ENCODE measurements around the gene SLC22A23.
A peak's percentile ranks its signal among the peaks of the same experiment; 100 is the strongest.

Gene SLC22A23

GRCh38 chr6:3228046-3228671 lies 228.7 kb downstream of the SLC22A23 start:
- Histone ChIP-seq H3K27ac (ENCODE audit: low read length) (peak overlapping the region; percentile 37), H3K4me3 (ENCODE audit: low read length) (peak overlapping the region; percentile 80), H3K9ac (ENCODE audit: low read depth, low read length) (peak overlapping the region; percentile 80; the same call in 1 of the 2 replicates), H3K9me3 (ENCODE audit: insufficient read depth, low read depth, low read length) (no peaks in the 10 kb centered on the region), H3K27me3 (ENCODE audit: insufficient read depth, low read length) (peaks cover 35% of the 10 kb centered on the region), H3K4me1 (ENCODE audit: insufficient read depth, low read length) (peaks cover 11% of the 10 kb centered on the region), H3K36me3 (ENCODE audit: insufficient read depth, low read depth, low read length) (peaks cover 23% of the 10 kb centered on the region)

DNA sequence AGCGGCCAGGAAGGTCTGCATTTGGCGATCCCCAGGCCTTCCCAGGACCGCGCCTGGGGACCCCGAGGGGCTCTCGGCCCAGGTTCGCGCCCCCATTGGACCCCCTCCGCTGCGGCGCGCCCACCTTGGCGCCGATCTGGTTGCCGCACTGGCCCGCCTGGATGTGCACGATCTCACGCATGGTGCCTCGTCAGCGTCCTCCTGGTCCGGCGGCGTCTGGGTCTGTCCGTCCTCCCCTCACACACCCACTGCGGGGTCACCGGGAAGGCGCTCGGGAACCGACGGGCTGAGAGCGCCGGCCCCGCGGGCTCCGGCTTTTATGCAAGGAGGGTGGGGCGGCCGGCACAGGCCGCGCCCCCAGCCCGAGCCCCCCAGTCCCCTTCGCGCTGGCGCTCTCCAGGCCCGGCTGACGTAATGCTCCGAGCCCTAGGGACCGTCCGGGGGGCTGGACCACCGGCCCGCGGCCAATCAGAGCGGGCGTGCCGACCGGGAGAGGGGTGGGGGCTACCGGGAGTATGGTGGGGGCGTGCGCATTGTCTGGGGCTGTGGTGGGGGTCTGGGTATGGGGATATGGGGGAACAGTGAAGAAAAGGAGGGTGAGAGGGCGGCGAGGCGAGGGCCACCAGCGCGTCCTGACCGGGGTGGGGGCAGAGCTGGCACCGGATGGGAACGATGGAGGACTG lies 229.3 kb downstream of the SLC22A23 start, which contains the start of gene TUBB2B:
Gene TUBB2B, minus strand, starts transcription at position 291 of the 683 bp plus-strand sequence. Its CDS starts 110 bp downstream, at position 181.
- H3K27me3 ChIP-seq (ENCODE audit: insufficient read depth, low read length) = peaks cover 28% of the 10 kb centered on the region
- peaks cover 11% of the 10 kb centered on the region for H3K4me1 ChIP-seq (ENCODE audit: insufficient read depth, low read length)
- peak within 1 kb of the TSS; percentile 94 for H3K9ac ChIP-seq (ENCODE audit: low read depth, low read length)
- H3K9me3 ChIP-seq (ENCODE audit: insufficient read depth, low read depth, low read length) = no peaks in the 10 kb centered on the region
- H3K27ac ChIP-seq (ENCODE audit: low read length) = peak within 1 kb of the TSS; percentile 46
- H3K4me3 ChIP-seq (ENCODE audit: low read length) = peak within 1 kb of the TSS; percentile 80
- H3K36me3 ChIP-seq (ENCODE audit: insufficient read depth, low read depth, low read length) = peaks cover 25% of the 10 kb centered on the region

- peak overlapping the region; percentile 46 for H3K27ac ChIP-seq (ENCODE audit: low read length)
- peak overlapping the region; percentile 94 for H3K9ac ChIP-seq (ENCODE audit: low read depth, low read length)
- H3K36me3 ChIP-seq (ENCODE audit: insufficient read depth, low read depth, low read length) = peaks cover 25% of the 10 kb centered on the region
- H3K27me3 ChIP-seq (ENCODE audit: insufficient read depth, low read length) = peaks cover 25% of the 10 kb centered on the region
- peak overlapping the region; percentile 80 for H3K4me3 ChIP-seq (ENCODE audit: low read length)
- H3K9me3 ChIP-seq (ENCODE audit: insufficient read depth, low read depth, low read length) = no peaks in the 10 kb centered on the region
- peaks cover 11% of the 10 kb centered on the region for H3K4me1 ChIP-seq (ENCODE audit: insufficient read depth, low read length)
Measured at GRCh38 chr6:3226481-3227362, 230.1 kb downstream of the SLC22A23 start.

GRCh38 chr6:3226042-3226441 lies 230.8 kb downstream of the SLC22A23 start:
- Histone ChIP-seq H3K27me3 (ENCODE audit: insufficient read depth, low read length) (peaks cover 25% of the 10 kb centered on the region), H3K27ac (ENCODE audit: low read length) (no peak overlapping the region), H3K36me3 (ENCODE audit: insufficient read depth, low read depth, low read length) (peaks cover 25% of the 10 kb centered on the region), H3K4me3 (ENCODE audit: low read length) (peak overlapping the region; percentile 80), H3K9me3 (ENCODE audit: insufficient read depth, low read depth, low read length) (no peaks in the 10 kb centered on the region), H3K9ac (ENCODE audit: low read depth, low read length) (peak overlapping the region; percentile 94; the same call in 1 of the 2 replicates), H3K4me1 (ENCODE audit: insufficient read depth, low read length) (peaks cover 11% of the 10 kb centered on the region)

GRCh38 chr6:3222506-3223038 lies 234.3 kb downstream of the SLC22A23 start:
- no peaks in the 10 kb centered on the region for H3K9me3 ChIP-seq (ENCODE audit: insufficient read depth, low read depth, low read length)
- H3K36me3 ChIP-seq (ENCODE audit: insufficient read depth, low read depth, low read length) = peaks cover 25% of the 10 kb centered on the region
- H3K4me1 ChIP-seq (ENCODE audit: insufficient read depth, low read length) = no peaks in the 10 kb centered on the region; the same call in 1 of the 2 replicates
- H3K4me3 ChIP-seq (ENCODE audit: low read length) = no peak overlapping the region
- no peak overlapping the region for H3K27ac ChIP-seq (ENCODE audit: low read length)
- no peak overlapping the region for H3K9ac ChIP-seq (ENCODE audit: low read depth, low read length)
- H3K27me3 ChIP-seq (ENCODE audit: insufficient read depth, low read length) = no peaks in the 10 kb centered on the region

DNA sequence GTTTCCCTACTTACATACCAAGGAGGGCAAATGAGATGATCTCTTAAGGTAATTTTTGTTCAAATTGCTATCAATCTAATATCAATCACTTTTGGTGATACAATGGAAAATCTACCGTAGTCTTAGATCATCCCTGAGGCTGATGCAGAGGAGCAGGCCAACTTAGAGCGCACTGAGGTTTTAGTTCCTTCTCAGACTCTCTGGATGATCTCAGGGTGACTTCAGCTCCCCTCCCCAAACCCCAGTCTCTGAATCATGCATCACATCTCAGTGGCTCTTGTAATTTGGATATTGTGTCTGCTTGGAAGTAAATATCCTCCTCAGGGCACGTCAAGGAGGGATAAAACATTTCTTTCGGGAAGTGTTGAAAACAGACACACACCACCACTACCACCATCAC lies 235.3 kb downstream of the SLC22A23 start:
- Histone ChIP-seq H3K9ac (ENCODE audit: low read depth, low read length) (no peak overlapping the region), H3K4me3 (ENCODE audit: low read length) (no peak overlapping the region), H3K27me3 (ENCODE audit: insufficient read depth, low read length) (no peaks in the 10 kb centered on the region), H3K36me3 (ENCODE audit: insufficient read depth, low read depth, low read length) (peaks cover 25% of the 10 kb centered on the region), H3K27ac (ENCODE audit: low read length) (no peak overlapping the region), H3K9me3 (ENCODE audit: insufficient read depth, low read depth, low read length) (no peaks in the 10 kb centered on the region), H3K4me1 (ENCODE audit: insufficient read depth, low read length) (no peaks in the 10 kb centered on the region; the same call in 1 of the 2 replicates)

- H3K9me3 ChIP-seq (ENCODE audit: insufficient read depth, low read depth, low read length) = no peaks in the 10 kb centered on the region
- no peak overlapping the region for H3K27ac ChIP-seq (ENCODE audit: low read length)
- no peak overlapping the region for H3K4me3 ChIP-seq (ENCODE audit: low read length)
- H3K36me3 ChIP-seq (ENCODE audit: insufficient read depth, low read depth, low read length) = peaks cover 16% of the 10 kb centered on the region
- H3K27me3 ChIP-seq (ENCODE audit: insufficient read depth, low read length) = no peaks in the 10 kb centered on the region
- H3K9ac ChIP-seq (ENCODE audit: low read depth, low read length) = no peak overlapping the region
- H3K4me1 ChIP-seq (ENCODE audit: insufficient read depth, low read length) = no peaks in the 10 kb centered on the region
Measured at GRCh38 chr6:3220366-3220765, 236.5 kb downstream of the SLC22A23 start.

Data from iPS-20b (cell line).